ENCODE data around the gene PALLD. TPM values are rescaled to one million over a fixed set of nuclear protein-coding genes. Genes with fewer than 3 reads are reported as not detected.

PALLD gene
- total and polyA plus RNA-seq, 2 of the 8 experiments (the other 6 are each of a cell fraction or from before 2014, with no cell fraction given): 10.5 to 25.0 TPM

DNA sequence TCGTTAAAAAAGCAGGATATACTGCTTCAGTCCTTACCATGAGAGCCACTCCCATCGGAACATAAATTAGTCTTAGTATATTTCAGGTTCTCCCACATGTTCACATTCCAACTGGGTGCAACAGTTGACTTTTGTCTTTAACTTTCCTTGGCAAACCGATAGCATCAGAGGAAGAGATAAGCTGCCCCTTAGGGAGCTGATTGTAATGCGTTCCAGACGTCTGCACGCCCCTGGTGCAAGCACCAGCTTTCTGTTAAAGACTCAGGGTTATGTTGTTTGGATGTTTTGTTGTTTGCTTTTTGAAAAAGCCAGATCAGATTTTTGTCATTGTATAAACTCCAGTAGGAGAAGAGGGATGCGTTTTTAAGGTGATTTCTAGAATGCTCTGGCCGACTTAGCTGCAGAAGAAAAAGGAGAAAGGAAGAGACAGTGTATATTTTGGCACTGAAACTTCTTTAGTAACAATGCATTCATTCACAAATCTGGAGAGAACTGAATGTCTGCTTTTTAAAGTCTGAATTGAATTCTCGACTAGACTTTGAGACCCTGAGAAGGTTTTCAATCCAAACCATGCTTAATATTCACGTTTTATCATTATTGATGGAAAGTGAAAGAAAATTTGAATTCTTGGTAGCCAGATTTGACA, 352.3 kb downstream of the PALLD start:
- no peak overlapping the region; a peak in 2 of 7 replicates for H3K9ac ChIP-seq (replicated peaks in 1 of 4; ENCODE audit: extremely low read depth in 1 of 4, low read depth in 3 of 4, low read length in 3 of 4)
- FAIRE-seq: no peak

More for the DNA sequence above, 352.3 kb downstream of the PALLD start:
- H4K91ac ChIP-seq (replicated peaks; ENCODE audit: insufficient read length, low read length): no peak overlapping the region
- peaks cover 0 to 5% of the 10 kb centered on the region in 2 experiments; a peak in 2 of 4 replicates for H3K79me2 ChIP-seq (ENCODE audit: control insufficient read depth in 1 of 2, insufficient read depth in 2 of 2, low read length in 2 of 2)
- H4K8ac ChIP-seq (ENCODE audit: extremely low read depth, insufficient read depth, low read length): no peak overlapping the region
- peak overlapping the region; percentile 19 to 46; a peak in 3 of 4 replicates for H3K4me2 ChIP-seq (ENCODE audit: insufficient read depth in 1 of 2, low read depth in 2 of 2, low read length in 2 of 2)
- peak overlapping the region in 1 of 4 experiments; percentile 4; a peak in 1 of 8 replicates for H3K4me3 ChIP-seq (ENCODE audit: extremely low read depth in 1 of 4, insufficient read depth in 2 of 4, low read depth in 3 of 4, low read length in 4 of 4)
- H3K79me1 ChIP-seq (ENCODE audit: low read depth, low read length): no peaks in the 10 kb centered on the region
- no peaks in the 10 kb centered on the region for H3K9me3 ChIP-seq (ENCODE audit: insufficient read depth in 2 of 2, low read depth in 1 of 2, low read length in 1 of 2)
- CTCF ChIA-PET (ENCODE audit: partially characterized antibody): interaction anchor here (0.7 to 3.3 kb wide), 11 partner anchors 11 to 139 kb away, joined by 3 to 25 read pairs (median 4); no protein-coding TSS in a partner anchor
- WGBS, 2 experiments (ENCODE audit: extremely low coverage in 1 of 2, insufficient coverage in 1 of 2, insufficient read length in 1 of 2, insufficient replicate concordance in 2 of 2, low coverage in 1 of 2, low lambda C conversion rate in 2 of 2, missing lambda C conversion rate in 1 of 2): 31% methylated on average over 10 of the region's 10 CpGs; no CpG with 5 or more reads in 1 of the 2 experiments
- H3K4me1 ChIP-seq (replicated peaks in 1 of 4; ENCODE audit: control insufficient read depth in 3 of 4, insufficient read depth in 4 of 4, low read length in 3 of 4): peaks cover 10 to 33% (median 19%) of the 10 kb centered on the region in 4 experiments
- H3K27ac ChIP-seq (ENCODE audit: low read depth, low read length): no peak overlapping the region
- no peaks in the 10 kb centered on the region for H4K20me1 ChIP-seq (replicated peaks in 1 of 2; ENCODE audit: control insufficient read depth in 1 of 2, insufficient read depth in 2 of 2, low read length in 2 of 2)
- no peak overlapping the region for H2BK120ac ChIP-seq (replicated peaks; ENCODE audit: low read depth, low read length)
- no peak overlapping the region for H3K4ac ChIP-seq (replicated peaks; ENCODE audit: insufficient read length, low read depth, low read length)
- TF ChIP-seq BRCA1 (IDR thresholded peaks at IDR 0.05; ENCODE audit: low read depth, low read length) (no peak), CBX8 (IDR thresholded peaks at IDR 0.05; ENCODE audit: borderline replicate concordance, low read depth, low read length) (no peak), GTF2F1 (IDR thresholded peaks at IDR 0.05; ENCODE audit: borderline replicate concordance, low read depth, low read length) (no peak), RFX5 (IDR thresholded peaks at IDR 0.05; ENCODE audit: borderline replicate concordance, low read depth, low read length) (no peak), ZNF274 (IDR thresholded peaks at IDR 0.05; ENCODE audit: borderline replicate concordance, extremely low read depth, low read length) (no peak), POLR2A (IDR thresholded peaks at IDR 0.05; ENCODE audit: control extremely low read depth in 1 of 2, low read depth in 2 of 2, low read length in 2 of 2) (no peak)
- TF ChIP-seq, protein P1, sequence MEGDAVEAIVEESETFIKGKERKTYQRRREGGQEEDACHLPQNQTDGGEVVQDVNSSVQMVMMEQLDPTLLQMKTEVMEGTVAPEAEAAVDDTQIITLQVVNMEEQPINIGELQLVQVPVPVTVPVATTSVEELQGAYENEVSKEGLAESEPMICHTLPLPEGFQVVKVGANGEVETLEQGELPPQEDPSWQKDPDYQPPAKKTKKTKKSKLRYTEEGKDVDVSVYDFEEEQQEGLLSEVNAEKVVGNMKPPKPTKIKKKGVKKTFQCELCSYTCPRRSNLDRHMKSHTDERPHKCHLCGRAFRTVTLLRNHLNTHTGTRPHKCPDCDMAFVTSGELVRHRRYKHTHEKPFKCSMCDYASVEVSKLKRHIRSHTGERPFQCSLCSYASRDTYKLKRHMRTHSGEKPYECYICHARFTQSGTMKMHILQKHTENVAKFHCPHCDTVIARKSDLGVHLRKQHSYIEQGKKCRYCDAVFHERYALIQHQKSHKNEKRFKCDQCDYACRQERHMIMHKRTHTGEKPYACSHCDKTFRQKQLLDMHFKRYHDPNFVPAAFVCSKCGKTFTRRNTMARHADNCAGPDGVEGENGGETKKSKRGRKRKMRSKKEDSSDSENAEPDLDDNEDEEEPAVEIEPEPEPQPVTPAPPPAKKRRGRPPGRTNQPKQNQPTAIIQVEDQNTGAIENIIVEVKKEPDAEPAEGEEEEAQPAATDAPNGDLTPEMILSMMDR (IDR thresholded peaks at IDR 0.05; ENCODE audit: control extremely low read depth in 1 of 3, insufficient read depth in 1 of 3, low read depth in 1 of 3, low read length in 3 of 3): no peak
- H3K14ac ChIP-seq (ENCODE audit: insufficient read length): no peak overlapping the region
- H2BK5ac ChIP-seq (ENCODE audit: low read depth, low read length): no peak overlapping the region
- no peak overlapping the region; the same call in 1 of the 2 replicates for H2BK20ac ChIP-seq (ENCODE audit: low read length)
- no peak overlapping the region for H2AK5ac ChIP-seq (ENCODE audit: low read depth, low read length)
- no peak for DNase-seq (ENCODE audit: low read depth in 1 of 2, low spot score in 2 of 2)
- H3K18ac ChIP-seq (ENCODE audit: extremely low read depth, low read length): no peak overlapping the region
- H3K27me3 ChIP-seq (replicated peaks in 1 of 4; ENCODE audit: control insufficient read depth in 3 of 4, extremely low read depth in 1 of 4, insufficient read depth in 3 of 4, low read length in 3 of 4): no peaks in the 10 kb centered on the region
- H2BK15ac ChIP-seq (ENCODE audit: low read length): no peak overlapping the region
- H2AFZ ChIP-seq (ENCODE audit: low read length): no peak overlapping the region
- no peak overlapping the region for H3K23ac ChIP-seq (ENCODE audit: insufficient read length)
- no peaks in the 10 kb centered on the region for H3K36me3 ChIP-seq (ENCODE audit: control insufficient read depth in 2 of 4, insufficient read depth in 4 of 4, low read length in 3 of 4)
- no peak overlapping the region for H2BK12ac ChIP-seq (ENCODE audit: low read depth, low read length)
- no peaks in the 10 kb centered on the region for H3K23me2 ChIP-seq (ENCODE audit: low read depth, low read length)
- H4K5ac ChIP-seq (ENCODE audit: insufficient read length, low read depth, low read length): no peak overlapping the region
- POLR2A ChIA-PET (ENCODE audit: partially characterized antibody): interaction anchor here (1.5 to 2.1 kb wide), 6 partner anchors 9 to 29 kb away, joined by 5 to 11 read pairs (median 6); no protein-coding TSS in a partner anchor
- no peak overlapping the region for H3K56ac ChIP-seq (replicated peaks; ENCODE audit: insufficient read length, low read depth, low read length)

Data from H1 (cell line).